ENCODE data around the gene ADAMTS2.

Gene ADAMTS2

DNA sequence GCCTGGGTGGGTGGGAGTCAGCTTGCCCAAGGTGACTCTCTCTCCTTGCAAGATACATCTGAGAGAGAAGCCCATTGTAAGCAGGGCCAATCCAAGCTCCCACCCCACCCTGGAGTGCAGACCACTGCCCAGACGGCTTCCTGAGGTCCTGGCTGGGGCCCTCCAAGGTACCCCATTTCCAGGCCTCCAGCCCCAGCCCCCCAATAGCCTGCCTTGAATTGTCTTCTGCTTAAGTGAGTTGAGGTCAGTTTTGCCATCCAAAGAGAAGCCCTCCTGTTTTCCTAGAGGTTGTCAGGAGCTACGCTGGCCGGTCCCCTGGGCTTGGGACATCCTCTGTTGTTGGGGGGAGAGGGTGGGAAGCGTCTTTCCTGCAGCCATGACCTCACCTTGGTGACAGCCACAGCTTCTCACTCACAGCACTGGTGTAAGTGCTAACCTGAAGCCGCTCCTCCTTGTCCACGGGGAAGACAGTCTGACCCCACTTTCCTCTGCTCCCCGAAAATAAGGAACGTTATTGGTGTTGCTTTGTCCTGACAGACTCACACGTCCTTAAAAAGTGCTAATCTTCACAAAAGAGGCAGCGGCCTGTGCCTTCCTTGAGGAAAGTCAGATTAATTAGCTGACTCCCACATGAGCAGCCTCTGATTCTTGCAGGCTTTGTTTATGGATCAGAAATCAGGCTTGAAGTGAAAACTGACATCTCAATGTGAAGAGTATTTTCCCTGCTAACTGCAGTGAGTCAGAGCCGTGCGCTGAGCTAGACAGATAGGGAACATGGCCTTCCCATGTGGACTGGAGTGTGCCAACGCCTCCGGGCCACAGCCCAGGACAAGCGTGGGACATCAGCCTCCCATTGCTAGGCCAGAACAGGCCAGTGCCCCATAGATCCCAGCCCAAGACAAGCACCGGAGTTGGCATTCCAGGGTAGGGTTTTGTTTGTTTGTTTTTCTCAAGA lies 52.3 kb downstream of the ADAMTS2 start:
- H3K36me3 ChIP-seq (ENCODE audit: control insufficient read depth, insufficient read depth, low read length) = no peaks in the 10 kb centered on the region
- no peak overlapping the region for H3K4me3 ChIP-seq (ENCODE audit: low read depth, low read length)
- no peak overlapping the region for H3K9ac ChIP-seq
- H3K4me2 ChIP-seq (ENCODE audit: low read length) = no peak overlapping the region
- H3K27me3 ChIP-seq (ENCODE audit: control insufficient read depth, insufficient read depth, low read length) = no peaks in the 10 kb centered on the region
- no peaks in the 10 kb centered on the region for H3K4me1 ChIP-seq
- no peaks in the 10 kb centered on the region for H3K79me2 ChIP-seq
- H3K9me3 ChIP-seq (ENCODE audit: control insufficient read depth, low read length) = no peaks in the 10 kb centered on the region
- TF ChIP-seq, protein P1, sequence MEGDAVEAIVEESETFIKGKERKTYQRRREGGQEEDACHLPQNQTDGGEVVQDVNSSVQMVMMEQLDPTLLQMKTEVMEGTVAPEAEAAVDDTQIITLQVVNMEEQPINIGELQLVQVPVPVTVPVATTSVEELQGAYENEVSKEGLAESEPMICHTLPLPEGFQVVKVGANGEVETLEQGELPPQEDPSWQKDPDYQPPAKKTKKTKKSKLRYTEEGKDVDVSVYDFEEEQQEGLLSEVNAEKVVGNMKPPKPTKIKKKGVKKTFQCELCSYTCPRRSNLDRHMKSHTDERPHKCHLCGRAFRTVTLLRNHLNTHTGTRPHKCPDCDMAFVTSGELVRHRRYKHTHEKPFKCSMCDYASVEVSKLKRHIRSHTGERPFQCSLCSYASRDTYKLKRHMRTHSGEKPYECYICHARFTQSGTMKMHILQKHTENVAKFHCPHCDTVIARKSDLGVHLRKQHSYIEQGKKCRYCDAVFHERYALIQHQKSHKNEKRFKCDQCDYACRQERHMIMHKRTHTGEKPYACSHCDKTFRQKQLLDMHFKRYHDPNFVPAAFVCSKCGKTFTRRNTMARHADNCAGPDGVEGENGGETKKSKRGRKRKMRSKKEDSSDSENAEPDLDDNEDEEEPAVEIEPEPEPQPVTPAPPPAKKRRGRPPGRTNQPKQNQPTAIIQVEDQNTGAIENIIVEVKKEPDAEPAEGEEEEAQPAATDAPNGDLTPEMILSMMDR (IDR thresholded peaks at IDR 0.05) = no peak
- no peak overlapping the region for H2AFZ ChIP-seq
- H3K27ac ChIP-seq = no peak overlapping the region

DNA sequence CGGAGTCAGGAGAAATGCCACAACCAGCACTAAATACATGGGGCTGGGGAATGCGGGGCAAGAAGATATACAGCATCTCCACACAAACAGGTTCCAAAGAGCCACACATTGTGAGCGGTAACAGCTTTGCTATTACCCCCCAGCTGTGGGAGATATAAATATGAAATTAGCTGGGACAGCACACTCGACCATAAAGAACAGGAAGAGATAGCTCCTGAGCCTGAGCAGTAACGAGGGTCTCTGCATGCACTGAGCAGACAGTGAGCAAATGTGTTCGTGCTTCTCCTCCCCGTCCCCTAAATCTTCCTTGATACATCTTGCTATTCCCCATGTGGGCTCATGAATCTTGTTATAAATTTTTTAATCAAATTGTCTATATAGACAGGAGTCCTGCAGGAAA lies 53.1 kb downstream of the ADAMTS2 start:
- Histone ChIP-seq H3K79me2 (no peaks in the 10 kb centered on the region), H2AFZ (no peak overlapping the region), H3K27me3 (ENCODE audit: control insufficient read depth, insufficient read depth, low read length) (no peaks in the 10 kb centered on the region), H3K9me3 (ENCODE audit: control insufficient read depth, low read length) (no peaks in the 10 kb centered on the region), H3K9ac (no peak overlapping the region), H3K36me3 (ENCODE audit: control insufficient read depth, insufficient read depth, low read length) (no peaks in the 10 kb centered on the region), H3K4me1 (no peaks in the 10 kb centered on the region), H3K4me3 (ENCODE audit: low read depth, low read length) (no peak overlapping the region), H3K27ac (no peak overlapping the region), H3K4me2 (ENCODE audit: low read length) (no peak overlapping the region)
- TF ChIP-seq, protein P1 (IDR thresholded peaks at IDR 0.05) = no peak

DNA sequence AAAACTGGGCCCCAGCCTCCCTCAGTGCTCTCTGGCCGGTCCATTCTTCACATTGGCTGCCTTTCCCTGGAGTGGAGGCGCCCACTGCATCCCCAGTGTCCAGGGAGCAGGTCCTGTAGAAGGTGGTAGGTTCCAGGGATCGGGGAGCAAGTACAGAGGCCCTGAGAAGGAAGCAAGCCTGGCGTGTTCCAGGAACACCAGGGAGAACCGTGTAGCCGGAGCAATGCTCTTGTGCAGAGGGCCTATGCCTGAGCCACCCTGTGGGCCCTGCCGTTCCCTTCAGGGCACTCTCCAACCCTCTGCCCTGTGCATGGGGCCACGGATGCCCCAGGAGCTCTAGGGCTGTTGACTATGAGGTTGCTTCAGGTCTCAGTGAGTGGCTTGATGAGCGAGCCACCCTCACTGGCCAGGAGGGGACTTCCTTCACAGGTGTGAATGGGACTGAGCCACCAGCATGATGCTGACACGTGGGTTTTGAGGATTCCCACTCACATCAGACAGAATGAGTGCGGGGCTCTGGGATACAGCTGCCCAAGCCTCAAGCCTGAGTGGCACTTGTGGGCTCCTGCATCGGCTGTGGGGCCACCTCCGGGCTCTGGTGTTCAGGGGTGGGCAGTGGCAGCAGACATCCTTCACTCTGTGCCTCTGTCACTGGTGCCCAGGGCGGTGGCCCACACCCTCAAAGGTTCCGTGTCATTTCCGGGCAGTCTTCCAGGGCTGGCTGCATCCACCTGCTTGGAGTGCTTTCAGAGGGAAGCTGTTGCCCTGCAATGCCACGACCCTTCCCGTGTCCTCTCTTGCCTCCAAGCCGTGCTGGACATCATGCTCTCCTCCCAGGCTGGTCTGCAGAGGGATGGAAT lies 54.4 kb downstream of the ADAMTS2 start:
- no peaks in the 10 kb centered on the region for H3K9me3 ChIP-seq (ENCODE audit: control insufficient read depth, low read length)
- no peak overlapping the region for H3K9ac ChIP-seq
- H2AFZ ChIP-seq = no peak overlapping the region
- H3K4me3 ChIP-seq (ENCODE audit: low read depth, low read length) = no peak overlapping the region
- H3K27ac ChIP-seq = no peak overlapping the region
- no peaks in the 10 kb centered on the region for H3K36me3 ChIP-seq (ENCODE audit: control insufficient read depth, insufficient read depth, low read length)
- no peaks in the 10 kb centered on the region for H3K4me1 ChIP-seq
- H3K4me2 ChIP-seq (ENCODE audit: low read length) = no peak overlapping the region
- no peaks in the 10 kb centered on the region for H3K79me2 ChIP-seq
- TF ChIP-seq, protein P1 (IDR thresholded peaks at IDR 0.05) = no peak
- H3K27me3 ChIP-seq (ENCODE audit: control insufficient read depth, insufficient read depth, low read length) = no peaks in the 10 kb centered on the region

DNA sequence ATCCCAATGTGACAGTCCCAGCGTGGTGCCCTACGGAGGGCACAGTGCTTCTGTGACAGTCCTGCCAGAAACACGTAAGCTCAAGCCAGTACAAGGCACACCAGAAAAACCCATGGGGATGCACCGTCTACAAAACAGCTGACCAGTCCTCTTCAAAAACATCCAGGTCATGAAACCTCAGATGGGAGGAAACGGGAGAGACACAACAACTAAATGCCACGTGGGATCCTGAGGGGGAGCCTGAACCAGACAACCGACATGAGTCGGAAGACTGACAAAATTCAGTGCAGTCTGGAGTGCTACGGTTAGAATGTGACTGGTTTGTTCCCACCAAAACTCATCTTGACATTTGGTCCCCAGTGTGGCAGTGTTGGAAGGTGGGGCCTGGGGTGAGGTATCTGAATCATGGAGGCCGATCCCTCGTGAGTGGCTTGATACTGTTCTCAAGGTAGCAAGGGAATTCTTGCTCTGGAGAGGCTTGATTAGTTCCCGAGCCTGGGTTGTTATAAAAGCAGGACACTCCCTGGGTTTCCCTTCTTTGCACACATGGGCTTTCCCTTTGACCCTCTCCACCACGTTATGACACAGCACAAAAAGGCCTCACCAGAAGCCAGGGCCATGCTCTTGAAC lies 55.4 kb downstream of the ADAMTS2 start:
- Histone ChIP-seq H3K27me3 (ENCODE audit: control insufficient read depth, insufficient read depth, low read length) (no peaks in the 10 kb centered on the region), H2AFZ (no peak overlapping the region), H3K79me2 (no peaks in the 10 kb centered on the region), H3K4me3 (ENCODE audit: low read depth, low read length) (no peak overlapping the region), H3K9me3 (ENCODE audit: control insufficient read depth, low read length) (no peaks in the 10 kb centered on the region), H3K27ac (no peak overlapping the region), H3K36me3 (ENCODE audit: control insufficient read depth, insufficient read depth, low read length) (no peaks in the 10 kb centered on the region), H3K4me1 (no peaks in the 10 kb centered on the region), H3K4me2 (ENCODE audit: low read length) (no peak overlapping the region), H3K9ac (no peak overlapping the region)
- TF ChIP-seq, protein P1 (IDR thresholded peaks at IDR 0.05) = no peak
